ENCODE data around the gene LPAR3. TPM values are rescaled to one million over a fixed set of nuclear protein-coding genes. Genes with fewer than 3 reads are reported as not detected.

LPAR3 gene
- total RNA-seq, 1 experiment from 2014 or later, result 0.72 TPM

DNA sequence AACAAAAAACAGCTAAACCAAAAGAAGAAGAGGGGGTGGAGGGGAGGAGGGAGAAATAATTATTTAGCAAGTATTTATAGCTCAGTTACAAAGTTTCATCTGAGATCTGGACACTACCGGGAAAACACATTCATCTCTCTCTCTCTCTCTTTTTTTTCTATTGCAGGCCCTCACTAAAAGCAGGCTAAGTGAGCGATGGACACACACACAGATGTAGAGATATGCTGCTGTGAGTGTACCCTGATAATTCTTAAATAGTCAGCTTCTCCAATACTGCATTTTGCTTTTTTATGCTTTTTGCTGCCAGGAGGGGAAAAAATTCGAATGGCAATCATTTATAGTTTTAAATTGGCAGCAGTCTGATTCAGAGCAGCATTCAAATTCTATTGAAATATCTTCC, 65.0 kb downstream of the LPAR3 start:
- DNase-seq (ENCODE audit: low read depth), result no peak

DNA sequence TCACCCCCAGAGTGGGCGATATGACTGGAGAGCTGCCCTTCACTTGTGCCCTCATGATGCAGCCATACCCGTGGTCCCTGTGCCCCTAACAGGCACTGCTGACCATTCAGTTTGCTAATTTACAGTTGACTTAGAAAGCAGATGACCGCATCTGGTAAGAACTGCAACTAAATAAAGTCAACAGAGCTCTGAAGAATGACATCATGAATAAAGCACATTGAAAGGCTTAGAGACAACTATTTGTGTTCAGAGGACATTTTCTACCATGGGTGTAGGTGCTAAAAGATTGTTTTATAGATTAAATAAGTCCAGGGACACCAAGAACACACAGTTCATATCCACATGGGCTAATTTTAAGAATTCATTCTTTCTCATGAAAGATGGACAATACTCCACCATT, 65.5 kb downstream of the LPAR3 start:
- no peak for DNase-seq (ENCODE audit: low read depth)

DNA sequence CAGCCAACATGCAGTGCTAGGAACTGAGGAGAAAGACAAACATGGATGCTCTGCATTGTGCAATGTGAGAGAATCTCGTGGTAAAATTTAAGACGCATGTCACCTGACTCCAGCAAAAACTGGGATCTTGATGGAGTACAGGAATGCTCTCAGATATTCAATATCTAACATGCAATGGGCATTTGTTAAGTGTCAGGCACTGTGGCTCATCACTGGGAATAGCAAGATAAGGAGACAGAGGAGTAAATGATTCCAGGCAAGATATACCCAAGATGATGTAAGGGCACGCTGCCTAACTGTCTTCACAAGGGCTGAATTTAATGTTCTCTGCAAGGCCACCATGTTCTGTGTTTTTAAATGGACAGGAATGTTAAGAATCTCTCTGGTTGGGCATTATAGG, 67.8 kb downstream of the LPAR3 start:
- no peak for DNase-seq (ENCODE audit: low read depth)

DNA sequence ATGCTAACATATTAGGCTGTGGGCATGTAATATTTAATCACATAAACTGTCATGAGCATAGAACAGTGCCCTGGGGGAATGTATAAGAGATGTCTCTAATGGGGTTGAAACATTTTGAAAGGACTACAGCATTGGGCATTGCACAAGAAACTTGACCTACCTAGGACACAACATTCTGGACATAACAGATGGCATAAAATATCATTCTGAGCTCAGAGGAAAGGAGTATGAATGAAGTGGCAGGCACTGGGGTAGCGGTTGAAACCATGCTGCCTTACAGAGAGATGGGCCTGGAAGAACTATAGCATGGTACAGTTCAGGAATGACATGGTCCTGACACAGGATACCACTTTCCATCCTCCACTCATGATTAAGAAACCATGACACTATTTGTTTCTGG, 69.0 kb downstream of the LPAR3 start:
- DNase-seq (ENCODE audit: low read depth), result no peak

DNA sequence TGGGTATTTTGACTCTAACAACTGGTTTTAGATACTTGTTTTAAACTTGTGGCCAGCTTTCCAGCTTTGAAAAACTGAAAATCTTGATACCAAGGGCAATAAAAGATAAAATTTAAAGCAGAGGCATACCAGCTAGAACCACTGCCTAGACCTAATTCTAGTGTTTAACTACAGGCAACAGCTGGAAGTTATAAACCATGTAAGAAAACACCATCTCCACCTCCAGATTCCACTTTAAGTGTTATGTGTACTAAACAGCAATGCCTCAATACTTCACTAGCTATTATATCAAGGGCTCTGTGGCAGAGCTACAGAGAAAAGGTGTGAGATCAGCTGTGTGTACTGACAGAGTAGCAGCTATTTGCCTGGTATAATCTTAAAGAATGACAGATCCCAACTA, 69.5 kb downstream of the LPAR3 start:
- DNase-seq (ENCODE audit: low read depth), result no peak

DNA sequence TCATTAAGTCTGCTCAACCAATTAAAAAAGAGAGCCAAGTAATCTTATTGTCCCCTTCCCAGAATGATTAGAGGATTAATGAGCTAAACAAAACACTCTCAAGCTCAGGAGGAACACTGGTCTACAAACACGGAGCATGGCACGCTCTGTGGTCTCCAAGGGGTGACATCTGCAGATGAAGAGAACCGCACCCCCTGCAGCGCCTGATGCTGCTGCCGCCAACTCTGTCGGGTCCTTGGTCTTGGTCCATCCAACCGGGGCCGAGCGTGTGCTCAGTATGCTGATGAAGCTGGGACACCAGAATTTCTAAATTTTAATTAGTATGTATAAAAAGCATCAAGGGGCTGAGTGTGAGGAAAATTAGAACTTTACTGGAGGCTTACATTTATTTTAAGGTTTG, 82.7 kb downstream of the LPAR3 start:
- DNase-seq (ENCODE audit: low read depth), result no peak

DNA sequence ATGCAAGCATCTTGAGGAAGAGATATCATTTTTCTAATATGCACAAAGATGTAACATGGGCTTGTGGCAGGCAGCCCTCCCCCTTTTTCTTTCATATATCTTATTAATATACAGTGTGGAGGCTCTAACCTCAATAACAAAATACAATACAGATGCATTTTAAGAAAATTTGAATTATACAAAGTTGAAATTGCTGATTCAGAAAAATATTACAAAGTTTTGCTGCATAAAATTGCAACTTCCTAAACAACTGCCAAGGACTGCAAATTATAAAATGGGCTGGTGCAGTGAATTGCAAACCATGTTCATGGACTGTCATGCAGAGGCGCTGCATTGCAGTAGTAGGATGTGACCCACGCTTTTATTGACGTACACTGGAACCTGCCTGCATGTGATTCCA, 84.0 kb downstream of the LPAR3 start:
- no peak for DNase-seq (ENCODE audit: low read depth)

DNA sequence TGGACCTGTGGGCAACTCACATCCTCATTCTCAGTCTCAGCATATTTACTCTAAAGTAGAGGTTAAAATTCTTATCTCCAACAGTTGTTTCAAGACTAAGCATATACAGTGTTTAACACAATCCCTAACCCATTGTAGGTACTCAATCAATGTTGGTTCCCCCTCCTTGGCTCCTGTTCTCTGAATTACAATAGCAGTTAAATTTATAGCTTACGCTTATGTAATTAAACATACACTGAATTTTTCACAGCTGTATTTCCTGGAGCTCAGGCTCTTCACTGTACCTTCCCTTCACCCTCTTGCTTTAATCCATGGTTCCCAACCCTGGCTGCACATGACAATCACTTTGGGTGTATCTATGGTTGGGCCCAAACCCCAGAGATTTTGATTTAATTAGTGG, 89.4 kb downstream of the LPAR3 start:
- DNase-seq (ENCODE audit: low read depth), result no peak

DNA sequence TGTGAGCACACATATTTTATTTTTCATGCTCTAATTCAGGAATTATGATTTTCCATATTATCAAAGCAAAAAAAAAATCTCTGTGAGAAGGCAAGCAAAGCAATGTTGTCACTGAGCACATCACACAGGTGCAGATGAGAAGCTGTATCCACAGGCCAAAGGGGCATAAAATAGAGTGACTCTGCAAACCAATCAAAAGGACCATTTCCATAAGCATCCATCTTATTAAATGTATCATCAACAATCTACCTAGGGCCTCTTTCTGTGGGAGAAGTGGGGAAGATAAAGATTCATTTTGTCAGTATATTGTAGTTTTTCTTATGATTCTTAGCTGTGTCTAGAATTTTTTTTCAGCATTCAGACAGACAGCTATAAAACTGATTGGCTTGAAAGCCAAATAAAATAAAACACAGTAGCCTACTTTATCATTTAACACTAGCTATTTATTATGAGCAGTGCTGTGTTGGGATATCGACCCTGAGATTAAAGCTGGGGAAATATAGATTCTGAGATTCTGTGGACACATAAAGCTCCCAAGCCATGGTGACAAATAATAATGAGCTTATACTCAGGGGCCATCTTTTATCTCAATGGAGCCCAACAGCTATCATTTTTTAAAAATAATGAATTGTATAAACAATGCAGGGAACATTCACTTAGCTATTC, 90.3 kb downstream of the LPAR3 start:
- DNase-seq (ENCODE audit: low read depth), result no peak

DNA sequence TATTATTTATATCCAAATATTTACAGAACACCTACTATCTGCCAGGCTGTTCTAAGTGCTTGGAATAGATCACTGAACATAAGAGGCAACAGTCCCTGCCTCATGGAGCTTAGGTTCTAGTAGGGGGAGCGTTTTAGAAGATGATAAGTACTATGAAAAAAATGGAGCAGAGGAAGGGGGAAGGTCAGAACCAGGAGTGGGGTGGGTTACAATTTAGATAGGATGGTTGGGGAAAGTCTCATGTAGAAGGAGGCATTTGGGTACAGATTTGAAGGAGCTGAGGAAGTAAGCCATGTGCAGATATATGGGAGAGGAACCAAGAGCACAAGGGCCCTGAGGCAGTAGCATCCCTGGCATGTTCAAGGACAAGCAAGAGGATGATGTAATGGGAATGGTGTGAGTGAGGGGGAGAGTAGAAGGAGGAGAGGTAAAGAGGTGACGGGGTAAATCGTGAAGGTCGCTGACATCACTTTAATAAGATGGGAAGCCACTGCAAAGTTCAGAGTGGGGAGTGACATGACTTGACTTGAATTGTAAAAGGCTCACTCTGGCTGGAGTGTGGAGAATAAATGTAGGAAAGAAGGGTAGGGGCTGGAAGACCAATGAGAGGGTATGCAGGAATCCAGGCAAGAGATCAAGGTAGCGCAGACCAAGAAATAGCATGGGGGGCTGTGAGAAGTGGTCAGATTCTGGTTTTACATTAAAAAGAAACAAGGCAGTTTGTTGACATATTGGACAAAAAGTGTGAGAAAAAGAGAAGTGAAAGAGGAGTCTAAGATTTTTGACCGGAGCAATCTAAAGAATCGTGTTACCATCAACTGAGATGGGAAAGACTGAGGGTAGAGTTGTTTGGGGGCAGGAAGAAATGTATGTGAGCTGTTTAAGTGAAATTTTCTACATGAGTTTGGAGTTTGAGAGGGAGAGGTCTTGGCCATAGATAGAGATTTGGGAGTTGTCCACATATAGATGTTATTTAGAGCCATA, 92.6 kb downstream of the LPAR3 start:
- DNase-seq (ENCODE audit: low read depth), result no peak

DNA sequence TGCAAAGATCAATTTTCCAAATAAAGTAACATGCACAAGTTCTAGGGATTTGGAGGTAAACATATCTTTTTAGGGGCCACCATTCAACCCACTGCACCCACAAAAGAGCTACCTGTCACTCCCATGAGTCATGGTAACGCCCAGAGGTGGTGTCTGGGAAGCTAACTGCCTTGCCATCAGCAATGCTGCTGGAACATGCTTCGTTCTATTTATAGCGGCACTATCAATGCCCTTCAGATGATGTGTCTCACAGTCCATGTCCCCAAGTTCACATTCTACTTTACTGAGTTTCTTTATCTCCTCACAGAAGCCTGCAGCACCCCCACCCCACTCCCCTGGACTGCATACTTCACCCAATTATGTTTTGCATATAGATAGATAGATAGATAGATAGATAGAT, 95.4 kb downstream of the LPAR3 start:
- no peak for DNase-seq (ENCODE audit: low read depth)

DNA sequence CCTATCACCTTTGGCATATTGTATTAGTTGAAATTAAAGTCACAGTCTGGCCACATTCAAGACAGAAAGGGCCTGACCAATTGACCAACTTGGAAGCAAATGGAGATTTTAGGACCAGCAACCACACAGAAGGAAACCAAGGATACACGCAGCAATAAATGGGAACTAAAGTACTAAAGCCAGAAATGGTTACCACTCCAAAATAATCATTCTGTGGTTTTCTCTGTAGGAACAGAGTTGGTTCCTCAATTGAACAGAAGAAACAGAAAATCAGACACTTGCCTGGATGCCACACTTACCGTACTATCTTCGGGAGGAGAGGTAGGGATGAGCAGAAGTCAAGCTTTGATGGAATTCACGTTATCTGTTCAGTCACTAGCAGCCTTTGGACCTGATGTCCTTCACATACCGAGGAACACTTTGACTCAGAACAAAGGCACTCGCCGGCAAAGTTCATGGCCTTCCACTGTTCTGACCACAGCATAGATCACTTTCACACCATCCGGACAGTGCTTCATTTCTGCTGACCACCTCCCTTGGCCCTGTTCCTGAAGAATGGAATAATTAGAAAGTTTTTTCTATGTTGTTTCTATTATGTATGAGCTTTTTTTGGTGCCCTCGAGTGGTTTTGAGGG, 96.9 kb downstream of the LPAR3 start:
- DNase-seq (ENCODE audit: low read depth), result peak; percentile 78

DNA sequence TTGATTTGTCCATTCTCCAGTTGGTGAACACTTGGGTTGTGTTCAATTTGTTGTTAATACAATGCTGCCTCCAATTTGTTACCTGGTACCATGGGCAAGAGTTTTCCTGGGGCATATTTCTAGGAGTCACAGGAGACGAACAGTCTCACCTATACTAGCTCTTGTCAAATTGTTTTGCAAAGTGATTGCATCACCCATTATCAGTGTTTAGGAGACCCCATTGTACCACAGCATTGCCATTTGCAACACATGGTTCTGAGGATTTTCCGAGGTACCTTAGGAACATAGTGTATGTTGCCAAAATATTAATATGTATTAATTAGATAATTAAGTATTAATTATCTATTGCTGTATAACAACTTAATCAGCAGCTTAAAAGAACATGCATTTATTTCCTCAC, 97.8 kb downstream of the LPAR3 start:
- DNase-seq (ENCODE audit: low read depth), result no peak

DNA sequence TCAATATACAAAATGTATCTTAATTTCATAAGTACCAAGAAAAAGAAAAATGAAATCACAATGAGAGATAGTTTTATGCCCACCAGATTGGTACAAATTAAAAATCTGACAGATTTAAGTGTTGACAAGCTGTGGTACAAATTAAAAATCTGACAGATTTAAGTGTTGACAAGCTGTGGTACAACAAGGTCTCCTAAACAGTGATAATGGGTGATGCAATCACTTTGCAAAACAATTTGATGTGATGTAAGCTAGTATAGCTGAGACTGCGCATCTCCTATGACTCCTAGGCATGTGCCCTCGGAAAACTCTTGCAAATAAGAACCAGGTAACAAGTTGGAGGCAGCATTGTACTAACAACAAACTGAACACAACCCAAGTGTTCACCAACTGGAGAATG, 100.6 kb downstream of the LPAR3 start:
- DNase-seq (ENCODE audit: low read depth), result no peak

DNA sequence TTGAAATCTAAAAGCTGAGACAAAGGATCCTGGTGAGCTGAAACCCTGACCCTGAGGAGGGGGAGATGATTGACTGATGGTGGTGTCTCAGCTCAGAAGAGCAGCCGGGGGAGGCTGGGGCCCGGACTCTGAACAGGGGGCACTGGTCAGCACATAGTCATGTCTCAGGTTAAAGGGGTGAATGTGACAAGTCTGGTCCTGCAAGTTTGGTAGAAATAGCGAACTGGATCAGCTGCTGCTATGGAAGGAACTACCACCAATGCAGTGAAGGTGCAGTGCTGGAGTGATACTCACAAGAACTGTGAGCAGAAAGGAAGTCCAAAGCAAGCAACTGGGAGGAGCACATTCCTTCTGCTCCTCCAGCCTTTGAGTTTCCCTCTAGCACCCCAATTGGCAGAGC, 104.0 kb downstream of the LPAR3 start:
- no peak for DNase-seq (ENCODE audit: low read depth)

DNA sequence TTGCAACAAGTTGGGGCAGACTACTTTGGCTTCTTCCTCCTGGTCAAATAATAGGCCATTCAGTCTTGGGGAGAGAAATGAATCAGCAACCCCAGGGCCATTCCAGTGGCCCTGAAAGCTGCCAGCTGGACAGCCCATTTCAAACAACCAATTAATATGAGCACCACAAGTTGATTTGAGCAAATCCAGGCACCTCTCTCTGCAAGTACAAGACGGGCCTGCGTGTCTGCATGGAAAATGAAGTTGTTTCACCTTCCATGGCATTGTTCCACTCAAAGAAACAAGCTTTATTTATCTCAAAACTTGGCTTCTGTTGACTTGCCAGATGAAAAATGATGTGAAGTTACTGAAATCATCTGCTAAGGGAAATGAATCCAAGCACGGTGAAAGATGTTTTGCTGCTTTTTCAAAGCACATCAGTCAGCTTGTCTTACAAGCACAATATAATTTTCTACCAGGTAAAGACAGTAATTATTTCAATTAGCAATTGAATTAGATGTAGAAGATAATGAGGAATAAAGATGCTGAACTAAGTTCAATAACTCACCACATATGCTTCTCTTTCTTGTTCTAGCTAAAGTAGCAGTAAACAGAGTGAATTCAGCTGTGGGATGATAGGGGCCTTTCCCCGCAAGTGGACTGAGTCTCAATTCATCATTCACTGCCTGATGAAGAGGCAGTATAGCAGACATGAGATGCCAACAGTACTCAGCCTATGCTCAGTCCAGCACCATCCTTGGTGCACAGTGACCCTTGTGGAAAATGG, 107.6 kb downstream of the LPAR3 start:
- DNase-seq (ENCODE audit: low read depth), result peak; percentile 54

DNA sequence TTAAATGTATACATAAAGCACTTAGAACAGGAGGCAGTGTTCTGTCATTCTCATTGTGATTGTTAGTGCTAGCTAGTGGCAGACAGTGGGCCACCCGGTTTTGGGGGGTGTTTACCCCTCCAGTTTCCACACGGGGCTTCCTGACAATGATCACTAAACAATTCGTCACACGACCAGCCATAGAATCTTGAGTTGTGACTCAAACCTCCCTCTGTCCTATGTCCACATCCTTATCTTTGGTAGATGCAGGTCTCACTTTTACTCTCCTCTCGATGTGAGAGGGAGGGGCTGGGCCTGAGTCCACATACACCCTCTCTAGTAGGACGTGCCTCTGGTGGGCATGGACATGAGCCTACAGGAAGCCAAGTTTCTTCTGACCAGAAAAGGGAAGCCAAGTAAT, 110.1 kb downstream of the LPAR3 start:
- no peak for DNase-seq (ENCODE audit: low read depth)

DNA sequence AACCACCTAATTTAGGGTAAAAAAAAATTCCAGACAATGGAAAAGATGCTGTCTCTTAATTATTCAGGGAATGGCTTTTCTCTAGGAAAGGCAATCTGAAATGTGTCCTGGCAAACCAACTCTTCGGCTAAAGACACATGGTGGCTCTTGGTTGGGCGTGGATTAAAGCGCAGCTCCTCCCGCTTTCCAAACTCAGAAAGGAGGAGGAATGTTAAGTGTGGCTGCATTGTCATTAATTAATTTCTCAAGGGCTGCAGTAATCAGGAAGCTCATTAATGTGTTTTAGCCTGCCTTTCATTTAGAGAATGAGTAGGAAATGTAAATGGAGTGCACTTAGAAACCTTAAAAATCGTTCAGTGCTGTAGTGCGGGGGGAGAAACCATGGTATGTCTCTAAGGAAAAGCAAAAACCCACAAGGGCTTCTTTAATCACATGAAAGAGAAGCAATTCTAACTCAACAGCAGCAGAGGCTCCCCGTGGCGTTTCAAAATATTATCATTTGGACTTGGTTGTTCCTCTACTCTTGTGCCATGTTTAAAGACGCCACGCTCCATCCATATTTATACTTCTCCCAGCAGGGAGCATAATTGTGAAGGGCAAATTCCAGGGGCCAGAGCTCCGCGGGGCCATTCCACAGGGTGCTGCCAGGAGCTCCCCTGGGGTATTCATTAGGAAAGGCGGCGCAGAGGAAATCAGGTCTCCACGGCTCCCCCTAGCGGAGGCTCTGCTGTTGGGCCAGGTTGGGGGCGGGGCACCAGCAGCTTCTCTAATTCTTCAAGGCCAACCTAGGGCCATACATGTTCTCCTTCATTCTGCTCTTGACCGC, 110.8 kb downstream of the LPAR3 start:
- DNase-seq (ENCODE audit: low read depth), result peak; percentile 67

DNA sequence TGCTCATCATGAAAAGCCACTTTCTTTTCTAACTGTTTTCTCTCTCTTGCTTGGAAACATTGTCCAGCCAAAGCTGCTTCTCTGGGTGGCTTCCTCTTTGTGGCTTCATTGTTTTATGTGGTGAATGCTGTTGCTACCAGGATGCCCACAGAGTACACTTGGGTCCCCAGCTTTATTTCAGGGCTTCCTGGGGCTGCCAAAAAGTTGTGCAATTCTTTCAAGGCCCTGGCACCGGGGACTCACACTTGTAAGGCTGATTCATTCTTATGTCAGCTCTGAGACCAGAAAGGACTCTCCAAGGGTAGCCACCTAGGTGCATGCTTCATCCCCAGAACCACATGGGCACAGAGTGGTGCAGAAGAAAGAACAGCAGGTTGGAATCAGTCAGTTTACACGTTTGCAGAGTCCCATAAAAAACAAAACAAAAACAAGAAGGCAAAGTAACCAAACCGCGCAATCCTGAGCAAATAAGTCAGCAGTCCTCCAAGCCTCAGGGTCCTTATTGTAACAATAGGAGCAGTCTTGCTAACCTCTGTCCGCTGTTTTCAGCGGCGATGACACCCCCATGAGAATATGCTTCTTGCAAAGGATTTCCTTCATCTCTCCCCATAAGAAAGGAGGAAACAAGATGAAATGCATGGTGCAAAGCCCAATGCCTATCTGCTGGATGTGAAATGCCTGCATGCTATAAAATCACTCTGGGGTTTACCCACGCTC, 112.8 kb downstream of the LPAR3 start:
- peak; percentile 82 for DNase-seq (ENCODE audit: low read depth)

DNA sequence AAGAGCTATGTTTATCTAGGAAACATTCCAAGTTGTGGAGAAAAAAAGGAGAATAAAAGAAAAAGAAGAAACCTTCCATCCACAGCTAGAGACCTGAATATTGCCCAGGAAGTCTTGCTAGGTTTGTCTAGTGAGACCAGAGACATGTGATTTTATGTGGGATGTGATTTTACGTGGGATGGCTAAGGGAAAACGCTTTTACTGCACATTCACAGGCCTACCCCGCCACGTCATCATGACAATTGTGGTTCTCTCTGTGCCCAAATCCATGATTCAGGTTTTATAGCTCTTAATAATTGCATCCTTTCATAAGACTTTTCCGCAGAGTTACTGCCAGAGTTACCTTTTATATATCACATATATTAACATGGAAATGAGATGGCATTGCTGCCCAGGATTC, 116.4 kb downstream of the LPAR3 start:
- DNase-seq (ENCODE audit: low read depth), result peak; percentile 65

All from RPMI7951 (cell line).